Liver (tissue), 3 donors: ENCODE data around the gene GAD1.

Experiments used
- RAD21 ChIP-seq, 2 donors: IDR thresholded peaks; 2 replicates each; pipeline ENCODE4 v1.6.1; 2016; ENCODE audit warnings: antibody characterized with exemption in 2 of 2, mild to moderate bottlenecking in 2 of 2
- TF ChIP-seq, protein P1 (sequence below): fragments of 150-350 bp; IDR thresholded peaks from 2 replicates; pipeline ENCODE4 v1.5.1; 2017; ENCODE audit warnings: improper control_type of control experiment, low read depth, low read length; ENCODE audit not compliant: missing input control
- TF ChIP-seq, protein P2 (sequence below): IDR thresholded peaks from 2 replicates; pipeline ENCODE4 v1.6.1; 2016; ENCODE audit warnings: antibody characterized with exemption, mild to moderate bottlenecking
- donor health status: healthy.
- donor health status: healthy.

DNA sequence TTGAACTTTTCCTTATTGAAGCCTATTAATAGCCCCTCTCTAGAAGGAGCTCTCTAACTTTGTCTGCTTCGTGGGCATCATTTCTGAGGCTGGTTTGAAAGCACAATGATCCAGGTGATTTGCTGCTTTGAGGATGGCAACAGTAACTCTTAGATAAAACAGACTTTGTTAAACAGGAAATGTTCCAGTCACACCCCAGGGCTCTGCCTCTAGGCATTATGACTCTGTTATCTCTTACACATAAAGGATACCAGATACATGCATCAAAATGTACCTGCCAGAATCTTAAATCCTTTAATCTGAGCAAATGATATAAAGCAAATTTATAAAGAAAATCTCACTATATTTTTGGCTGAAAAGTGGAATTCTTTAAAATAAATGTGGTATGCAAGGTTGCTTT lies 52.3 kb downstream of the GAD1 start:
- TF ChIP-seq, protein P1, sequence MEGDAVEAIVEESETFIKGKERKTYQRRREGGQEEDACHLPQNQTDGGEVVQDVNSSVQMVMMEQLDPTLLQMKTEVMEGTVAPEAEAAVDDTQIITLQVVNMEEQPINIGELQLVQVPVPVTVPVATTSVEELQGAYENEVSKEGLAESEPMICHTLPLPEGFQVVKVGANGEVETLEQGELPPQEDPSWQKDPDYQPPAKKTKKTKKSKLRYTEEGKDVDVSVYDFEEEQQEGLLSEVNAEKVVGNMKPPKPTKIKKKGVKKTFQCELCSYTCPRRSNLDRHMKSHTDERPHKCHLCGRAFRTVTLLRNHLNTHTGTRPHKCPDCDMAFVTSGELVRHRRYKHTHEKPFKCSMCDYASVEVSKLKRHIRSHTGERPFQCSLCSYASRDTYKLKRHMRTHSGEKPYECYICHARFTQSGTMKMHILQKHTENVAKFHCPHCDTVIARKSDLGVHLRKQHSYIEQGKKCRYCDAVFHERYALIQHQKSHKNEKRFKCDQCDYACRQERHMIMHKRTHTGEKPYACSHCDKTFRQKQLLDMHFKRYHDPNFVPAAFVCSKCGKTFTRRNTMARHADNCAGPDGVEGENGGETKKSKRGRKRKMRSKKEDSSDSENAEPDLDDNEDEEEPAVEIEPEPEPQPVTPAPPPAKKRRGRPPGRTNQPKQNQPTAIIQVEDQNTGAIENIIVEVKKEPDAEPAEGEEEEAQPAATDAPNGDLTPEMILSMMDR: no peak
- TF ChIP-seq RAD21 (IDR thresholded peaks at IDR 0.05): no peak
- TF ChIP-seq, protein P2, sequence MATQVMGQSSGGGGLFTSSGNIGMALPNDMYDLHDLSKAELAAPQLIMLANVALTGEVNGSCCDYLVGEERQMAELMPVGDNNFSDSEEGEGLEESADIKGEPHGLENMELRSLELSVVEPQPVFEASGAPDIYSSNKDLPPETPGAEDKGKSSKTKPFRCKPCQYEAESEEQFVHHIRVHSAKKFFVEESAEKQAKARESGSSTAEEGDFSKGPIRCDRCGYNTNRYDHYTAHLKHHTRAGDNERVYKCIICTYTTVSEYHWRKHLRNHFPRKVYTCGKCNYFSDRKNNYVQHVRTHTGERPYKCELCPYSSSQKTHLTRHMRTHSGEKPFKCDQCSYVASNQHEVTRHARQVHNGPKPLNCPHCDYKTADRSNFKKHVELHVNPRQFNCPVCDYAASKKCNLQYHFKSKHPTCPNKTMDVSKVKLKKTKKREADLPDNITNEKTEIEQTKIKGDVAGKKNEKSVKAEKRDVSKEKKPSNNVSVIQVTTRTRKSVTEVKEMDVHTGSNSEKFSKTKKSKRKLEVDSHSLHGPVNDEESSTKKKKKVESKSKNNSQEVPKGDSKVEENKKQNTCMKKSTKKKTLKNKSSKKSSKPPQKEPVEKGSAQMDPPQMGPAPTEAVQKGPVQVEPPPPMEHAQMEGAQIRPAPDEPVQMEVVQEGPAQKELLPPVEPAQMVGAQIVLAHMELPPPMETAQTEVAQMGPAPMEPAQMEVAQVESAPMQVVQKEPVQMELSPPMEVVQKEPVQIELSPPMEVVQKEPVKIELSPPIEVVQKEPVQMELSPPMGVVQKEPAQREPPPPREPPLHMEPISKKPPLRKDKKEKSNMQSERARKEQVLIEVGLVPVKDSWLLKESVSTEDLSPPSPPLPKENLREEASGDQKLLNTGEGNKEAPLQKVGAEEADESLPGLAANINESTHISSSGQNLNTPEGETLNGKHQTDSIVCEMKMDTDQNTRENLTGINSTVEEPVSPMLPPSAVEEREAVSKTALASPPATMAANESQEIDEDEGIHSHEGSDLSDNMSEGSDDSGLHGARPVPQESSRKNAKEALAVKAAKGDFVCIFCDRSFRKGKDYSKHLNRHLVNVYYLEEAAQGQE: no peak
